Epithelial cell of alveolus of lung (primary cell): ENCODE data around the gene TMEM135. TPM values are rescaled to one million over a fixed set of nuclear protein-coding genes. Genes with fewer than 3 reads are reported as not detected.

Experiments
- total RNA-seq: library from RNA; depleted of rRNA; stranded (reverse); fragments of >200 nt; gene quantifications from 2 replicates; pipeline ENCODE4 v1.2.1, GENCODE V29; 2015

The TMEM135 gene
- total RNA-seq, result 16.4 and 17.5 TPM in 2 replicates

GRCh38 chr11:87037450-87038234 is at the start of gene TMEM135:
TSS of gene TMEM135 (plus strand) at chr11:87037934. CDS start at chr11:87038046, 112 bp downstream.

Other genes starting within 250 kb of the TMEM135 start
- 16.6 and 44.5 TPM in 2 replicates for gene PRSS23, start 237.4 kb upstream of the TMEM135 start, total RNA-seq
- gene FZD4, start 82.5 kb upstream of the TMEM135 start, total RNA-seq, result 5.8 and 9.5 TPM in 2 replicates